HEK293T (cell line): Measurements from ENCODE around the gene FJX1.

Source experiments
- CTCF ChIA-PET: fragments of 350-600 bp; formaldehyde crosslinking; extraction: SDS; loops from one replicate; lab custom pipeline; 2021; ENCODE audit warnings: antibody characterized with exemption, inconsistent platforms; lab: Yijun Ruan, JAX
- POLR2A ChIA-PET: fragments of 350-600 bp; formaldehyde crosslinking; extraction: SDS; loops from one replicate; lab custom pipeline; 2020; ENCODE audit warnings: antibody characterized with exemption, inconsistent platforms; lab: Yijun Ruan, JAX
- DNase-seq: peaks from one replicate; pipeline ENCODE4 v3.0.0; 2012; ENCODE audit warnings: mixed read lengths; ENCODE audit errors: extremely low spot score
- ARNT ChIP-seq: fragments of 450-650 bp; IDR thresholded peaks from 2 replicates; pipeline ENCODE4 v1.6.1; 2017; ENCODE audit warnings: mild to moderate bottlenecking
- BHLHE40 ChIP-seq: fragments of 450-650 bp; IDR thresholded peaks from 2 replicates; pipeline ENCODE4 v1.6.1; 2016; ENCODE audit warnings: mild to moderate bottlenecking, moderate library complexity, borderline replicate concordance
- CTBP1 ChIP-seq: fragments of 450-650 bp; IDR thresholded peaks from 2 replicates; pipeline ENCODE4 v1.6.1; 2016; ENCODE audit warnings: borderline replicate concordance
- ELF4 ChIP-seq: fragments of 450-650 bp; IDR thresholded peaks from 2 replicates; pipeline ENCODE4 v1.6.1; 2017; ENCODE audit warnings: antibody characterized with exemption
- FOXA1 ChIP-seq: fragments of 450-650 bp; IDR thresholded peaks from 2 replicates; pipeline ENCODE4 v1.6.1; 2016; ENCODE audit warnings: mild to moderate bottlenecking
- FOXK2 ChIP-seq: fragments of 450-650 bp; IDR thresholded peaks from 2 replicates; pipeline ENCODE4 v1.6.1; 2016; ENCODE audit warnings: mild to moderate bottlenecking
- FOXM1 ChIP-seq: fragments of 450-650 bp; IDR thresholded peaks from 2 replicates; pipeline ENCODE4 v1.6.1; 2017; ENCODE audit warnings: mild to moderate bottlenecking, borderline replicate concordance
- HDGF ChIP-seq: fragments of 450-650 bp; IDR thresholded peaks from 2 replicates; pipeline ENCODE4 v1.6.1; 2017; ENCODE audit warnings: antibody characterized with exemption, borderline replicate concordance
- L3MBTL2 ChIP-seq: fragments of 450-650 bp; conservative IDR thresholded peaks from 2 replicates; pipeline ENCODE4 v1.6.1; 2016; ENCODE audit warnings: mild to moderate bottlenecking
- LEF1 ChIP-seq: fragments of 450-650 bp; IDR thresholded peaks from 2 replicates; pipeline ENCODE4 v1.6.1; 2017; ENCODE audit warnings: mild to moderate bottlenecking, borderline replicate concordance
- NFRKB ChIP-seq: fragments of 450-650 bp; IDR thresholded peaks from 2 replicates; pipeline ENCODE4 v1.6.1; 2016; ENCODE audit warnings: mild to moderate bottlenecking, moderate library complexity
- PKNOX1 ChIP-seq: fragments of 450-650 bp; IDR thresholded peaks from 2 replicates; pipeline ENCODE4 v1.6.1; 2016
- SP1 ChIP-seq: fragments of 450-650 bp; IDR thresholded peaks from 2 replicates; pipeline ENCODE4 v1.6.1; 2017
- SUZ12 ChIP-seq: fragments of 450-650 bp; IDR thresholded peaks from 2 replicates; pipeline ENCODE4 v1.6.1; 2016; ENCODE audit warnings: mild to moderate bottlenecking
- TARDBP ChIP-seq: fragments of 450-650 bp; IDR thresholded peaks from 2 replicates; pipeline ENCODE4 v1.6.1; 2016
- ZNF384 ChIP-seq: fragments of 450-650 bp; IDR thresholded peaks from 2 replicates; pipeline ENCODE4 v1.6.1; 2016

FJX1 gene

GRCh38 chr11:35633827-35634423, 15.7 kb downstream of the FJX1 start:
- CTCF ChIA-PET, result no interaction called here
- DNase-seq, result no peak
- TF ChIP-seq HDGF, result no peak
- TF ChIP-seq LEF1, result no peak
- TF ChIP-seq BHLHE40, result no peak
- POLR2A ChIA-PET, result interaction anchor here (1.3 kb wide), 1 partner anchor 16 kb away, joined by 3 read pairs; no protein-coding TSS in a partner anchor

GRCh38 chr11:35635933-35636332, 17.7 kb downstream of the FJX1 start:
- TF ChIP-seq TARDBP (no peak), FOXK2 (no peak), FOXM1 (no peak), L3MBTL2 (no peak), SP1 (no peak), FOXA1 (no peak), ARNT (no peak), PKNOX1 (no peak), LEF1 (no peak), BHLHE40 (no peak), HDGF (no peak), CTBP1 (no peak), ZNF384 (no peak), NFRKB (no peak), SUZ12 (no peak)
- ChIA-PET CTCF (no interaction called here), POLR2A (no interaction called here)
- DNase-seq, result no peak

GRCh38 chr11:35639591-35640179, 21.4 kb downstream of the FJX1 start:
- ChIA-PET CTCF (no interaction called here), POLR2A (no interaction called here)
- no peak for DNase-seq
- TF ChIP-seq L3MBTL2 (no peak), PKNOX1 (no peak), LEF1 (no peak), CTBP1 (no peak), FOXM1 (no peak), ELF4 (no peak), FOXA1 (no peak), BHLHE40 (no peak), ZNF384 (no peak), FOXK2 (no peak), SP1 (no peak), SUZ12 (no peak)

- ChIA-PET CTCF (no interaction called here), POLR2A (no interaction called here)
- DNase-seq, result no peak
- TF ChIP-seq SP1 (no peak), FOXM1 (no peak), CTBP1 (no peak)
Measured at GRCh38 chr11:35641171-35641897, 23.1 kb downstream of the FJX1 start.

- no peak for TF ChIP-seq TARDBP
- no peak for TF ChIP-seq SUZ12
- TF ChIP-seq NFRKB, result no peak
- no peak for TF ChIP-seq LEF1
- TF ChIP-seq FOXK2, result no peak
- TF ChIP-seq L3MBTL2, result no peak
- no peak for TF ChIP-seq ARNT
- no peak for TF ChIP-seq CTBP1
- no peak for TF ChIP-seq HDGF
- no peak for TF ChIP-seq SP1
- no peak for TF ChIP-seq ELF4
- no peak for DNase-seq
- POLR2A ChIA-PET, result no interaction called here
- CTCF ChIA-PET, result no interaction called here
Measured at GRCh38 chr11:35641964-35642363, 23.7 kb downstream of the FJX1 start.

GRCh38 chr11:35647421-35648093, 29.3 kb downstream of the FJX1 start:
- ChIA-PET CTCF (interaction anchor here (1.0 kb wide), 1 partner anchor 174 kb away, joined by 4 read pairs; no protein-coding TSS in a partner anchor), POLR2A (no interaction called here)
- no peak for DNase-seq
- no peak for TF ChIP-seq TARDBP
- no peak for TF ChIP-seq ELF4
- TF ChIP-seq HDGF, result no peak
- TF ChIP-seq PKNOX1, result no peak
- TF ChIP-seq CTBP1, result no peak
- no peak for TF ChIP-seq L3MBTL2
- TF ChIP-seq SP1, result no peak
- TF ChIP-seq FOXM1, result no peak
- TF ChIP-seq ZNF384, result no peak
- TF ChIP-seq BHLHE40, result no peak
